Mesendoderm (in vitro differentiated cells): Measurements from ENCODE around the gene GALNT18. TPM values are rescaled to one million over a fixed set of nuclear protein-coding genes. Genes with fewer than 3 reads are reported as not detected.

ENCODE experiments used
- DNase-seq: peaks from one replicate; pipeline ENCODE4 v3.0.0; 2013
- H2AK5ac ChIP-seq: 2 replicates; pipeline ENCODE4 v1.6.1; 2013; ENCODE audit warnings: low read length, inconsistent platforms
- H2BK120ac ChIP-seq: 2 replicates; pipeline ENCODE4 v1.6.1; 2013; ENCODE audit warnings: low read depth, mild to moderate bottlenecking, low read length, moderate library complexity, mixed read lengths
- H2BK15ac ChIP-seq: replicated peaks from 2 replicates; pipeline ENCODE4 v1.6.1; 2013; ENCODE audit warnings: low read depth, mild to moderate bottlenecking, moderate library complexity
- H2BK5ac ChIP-seq: 2 replicates; pipeline ENCODE4 v1.6.1; 2013; ENCODE audit warnings: low read length, inconsistent platforms
- H3K18ac ChIP-seq: 2 replicates; pipeline ENCODE4 v1.6.1; 2013; ENCODE audit warnings: mild to moderate bottlenecking, low read length, mixed read lengths
- H3K23ac ChIP-seq: one replicate; pipeline ENCODE4 v1.6.1; 2013; ENCODE audit warnings: low read length
- H3K27ac ChIP-seq: 2 replicates; pipeline ENCODE4 v1.5.1; 2013; ENCODE audit warnings: low read depth, mild to moderate bottlenecking, inconsistent platforms, low read length, moderate library complexity
- H3K27me3 ChIP-seq: 2 replicates; pipeline ENCODE4 v1.6.1; 2013; ENCODE audit warnings: low read length, control low read depth, mild to moderate bottlenecking, inconsistent platforms; ENCODE audit not compliant: insufficient read depth, poor library complexity
- H3K36me3 ChIP-seq: 2 replicates; pipeline ENCODE4 v1.6.1; 2013; ENCODE audit warnings: low read length, inconsistent platforms; ENCODE audit not compliant: control insufficient read depth, insufficient read depth
- H3K4ac ChIP-seq: one replicate; pipeline ENCODE4 v1.6.1; 2013; ENCODE audit warnings: low read depth, mild to moderate bottlenecking, low read length, moderate library complexity
- H3K4me1 ChIP-seq: 2 replicates; pipeline ENCODE4 v1.6.1; 2013; ENCODE audit warnings: low read depth, low read length, inconsistent platforms; ENCODE audit not compliant: control insufficient read depth
- H3K4me2 ChIP-seq: 2 replicates; pipeline ENCODE4 v1.6.1; 2013; ENCODE audit warnings: low read length
- H3K4me3 ChIP-seq: 2 replicates; pipeline ENCODE4 v1.5.1; 2013; ENCODE audit warnings: mild to moderate bottlenecking, low read length
- H3K56ac ChIP-seq: one replicate; pipeline ENCODE4 v1.6.1; 2013; ENCODE audit warnings: low read length
- H3K79me1 ChIP-seq: 2 replicates; pipeline ENCODE4 v1.6.1; 2013; ENCODE audit warnings: low read length, inconsistent platforms
- H3K79me2 ChIP-seq: 2 replicates; pipeline ENCODE4 v1.6.1; 2013; ENCODE audit warnings: mild to moderate bottlenecking, low read length; ENCODE audit not compliant: control insufficient read depth, insufficient read depth
- H3K9ac ChIP-seq: 2 replicates; pipeline ENCODE4 v1.6.1; 2013; ENCODE audit warnings: low read length, inconsistent platforms
- H4K5ac ChIP-seq: one replicate; pipeline ENCODE4 v1.6.1; 2013; ENCODE audit warnings: low read length
- H4K8ac ChIP-seq: one replicate; pipeline ENCODE4 v1.6.1; 2013; ENCODE audit warnings: low read depth, mild to moderate bottlenecking, control low read depth, low read length, moderate library complexity
- WGBS: extraction: QIAGEN DNeasy Blood & Tissue Kit; methylation state at CpG from one replicate; pipeline ENCODE4 v1.1.7; 2013; ENCODE audit warnings: low lambda C conversion rate, missing lambda C conversion rate; ENCODE audit not compliant: insufficient coverage; ENCODE audit errors: extremely low coverage; 5-methylcytosine and 5-hydroxymethylcytosine counted together
- small RNA-seq: library from polyadenylated mRNA; stranded (forward); fragments of <200 nt; extraction: miRNeasy Mini kit (QIAGEN cat#:217004); gene quantifications from one replicate; pipeline ENCODE3, GENCODE V24; 2013; ENCODE audit not compliant: insufficient read depth

The GALNT18 gene

DNA sequence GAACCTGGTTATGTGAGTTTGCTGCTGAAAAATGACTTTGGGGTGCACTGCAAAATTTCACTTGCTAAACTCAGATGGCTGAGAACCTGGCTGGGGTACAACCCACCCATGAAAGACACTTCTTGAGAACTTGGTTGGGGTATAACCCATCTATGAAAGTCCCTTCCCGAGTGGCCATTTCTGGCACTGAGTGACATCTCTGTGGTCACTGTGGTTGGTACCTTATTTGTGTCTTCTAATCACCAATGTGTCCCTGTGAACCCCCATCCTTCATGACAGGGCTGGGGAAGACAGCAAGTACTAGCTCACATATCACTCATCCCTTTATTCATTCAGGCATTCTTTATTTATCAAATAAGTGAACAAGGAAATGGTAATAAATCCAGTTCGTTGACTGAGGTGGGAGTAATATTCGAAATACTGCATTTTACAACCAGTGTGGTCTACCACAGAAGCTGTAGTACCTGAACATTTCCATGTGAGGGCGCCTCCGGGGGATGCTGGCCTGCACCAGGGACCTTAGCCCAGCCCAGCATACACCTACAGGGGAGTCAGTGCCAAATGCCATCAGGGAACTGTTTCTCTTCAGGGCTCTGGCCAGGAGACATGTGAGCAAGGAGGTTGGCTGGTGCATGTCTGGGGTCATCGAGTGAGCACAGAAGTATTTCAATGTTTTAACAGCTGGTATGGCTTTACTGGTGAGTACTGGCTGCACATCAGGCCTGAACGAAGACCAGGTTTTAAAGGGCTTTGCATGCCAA is 390.8 kb downstream of the GALNT18 start:
- Histone ChIP-seq H2BK5ac (no peak overlapping the region), H3K27ac (no peak overlapping the region), H3K79me2 (no peaks in the 10 kb centered on the region), H4K5ac (no peak overlapping the region), H3K79me1 (no peaks in the 10 kb centered on the region), H3K18ac (no peak overlapping the region), H3K4me3 (no peak overlapping the region), H2BK120ac (no peak overlapping the region), H3K4ac (no peak overlapping the region), H3K4me1 (no peaks in the 10 kb centered on the region), H3K9ac (no peak overlapping the region), H3K27me3 (no peaks in the 10 kb centered on the region), H3K23ac (no peak overlapping the region), H4K8ac (no peak overlapping the region), H2BK15ac (no peak overlapping the region), H3K4me2 (no peak overlapping the region), H3K56ac (no peak overlapping the region), H2AK5ac (no peak overlapping the region), H3K36me3 (no peaks in the 10 kb centered on the region)
- no CpG with 5 or more reads among the region's 7 CpGs for WGBS
- DNase-seq: peak; percentile 64

DNA sequence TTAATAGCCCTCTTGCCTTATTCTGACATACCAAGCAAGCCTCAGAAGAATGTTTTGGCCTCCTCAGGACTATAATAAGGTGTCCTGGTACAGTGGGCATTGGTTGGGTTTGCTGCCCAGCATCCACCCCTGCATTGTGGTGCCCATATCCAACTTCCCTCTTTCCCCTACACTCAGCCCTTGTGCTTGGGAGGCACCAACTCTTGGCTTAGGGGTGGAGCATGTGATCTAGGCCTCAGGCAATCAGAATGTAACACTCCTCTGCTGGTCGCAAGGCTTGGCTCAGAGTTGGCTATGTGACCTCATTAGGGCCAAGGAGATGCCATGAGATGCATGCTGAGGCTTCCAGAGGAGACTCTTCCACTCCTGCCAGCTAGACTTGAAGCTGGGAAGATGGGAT is 391.7 kb downstream of the GALNT18 start:
- H4K5ac ChIP-seq: no peak overlapping the region
- H3K36me3 ChIP-seq: no peaks in the 10 kb centered on the region
- DNase-seq: peak; percentile 32
- H4K8ac ChIP-seq: no peak overlapping the region
- no CpG with 5 or more reads among the region's 1 CpG for WGBS
- no peak overlapping the region for H3K27ac ChIP-seq
- H3K4me3 ChIP-seq: no peak overlapping the region
- H3K4me1 ChIP-seq: no peaks in the 10 kb centered on the region
- H3K79me1 ChIP-seq: no peaks in the 10 kb centered on the region
- no peak overlapping the region for H3K18ac ChIP-seq
- no peak overlapping the region for H2AK5ac ChIP-seq
- H3K79me2 ChIP-seq: no peaks in the 10 kb centered on the region
- H2BK120ac ChIP-seq: no peak overlapping the region
- no peaks in the 10 kb centered on the region for H3K27me3 ChIP-seq
- no peak overlapping the region for H3K4me2 ChIP-seq
- H2BK5ac ChIP-seq: no peak overlapping the region
- H3K4ac ChIP-seq: no peak overlapping the region
- H3K9ac ChIP-seq: no peak overlapping the region
- H2BK15ac ChIP-seq: no peak overlapping the region
- no peak overlapping the region for H3K56ac ChIP-seq
- H3K23ac ChIP-seq: no peak overlapping the region

DNA sequence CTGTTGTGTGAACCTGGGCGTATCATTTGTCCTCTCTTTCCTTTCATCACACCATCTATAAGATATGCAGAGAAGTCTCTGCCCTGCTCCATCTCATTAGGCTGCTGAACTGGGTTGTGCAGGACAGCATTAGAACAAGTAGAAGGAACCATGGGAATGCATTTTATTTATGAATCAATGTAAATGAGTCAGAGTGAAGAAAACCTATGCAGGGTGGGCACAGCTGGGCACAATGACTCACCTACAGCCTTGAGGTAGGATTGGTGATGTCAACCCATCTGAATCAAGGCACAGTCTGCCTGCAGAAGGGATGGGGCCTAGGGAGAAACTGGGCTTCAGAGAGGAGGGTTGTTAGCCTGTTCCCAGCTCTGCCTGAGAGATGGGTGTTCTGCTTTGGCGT is 392.2 kb downstream of the GALNT18 start:
- Histone ChIP-seq H3K4ac (no peak overlapping the region), H3K27me3 (no peaks in the 10 kb centered on the region), H3K4me1 (no peaks in the 10 kb centered on the region), H4K5ac (no peak overlapping the region), H3K56ac (no peak overlapping the region), H4K8ac (no peak overlapping the region), H2BK5ac (no peak overlapping the region), H3K18ac (no peak overlapping the region), H3K4me3 (no peak overlapping the region), H3K4me2 (no peak overlapping the region), H2BK15ac (no peak overlapping the region), H3K23ac (no peak overlapping the region), H3K79me2 (no peaks in the 10 kb centered on the region), H3K27ac (no peak overlapping the region), H2BK120ac (no peak overlapping the region), H3K36me3 (no peaks in the 10 kb centered on the region), H2AK5ac (no peak overlapping the region), H3K79me1 (no peaks in the 10 kb centered on the region), H3K9ac (no peak overlapping the region)
- DNase-seq: no peak
- WGBS: no CpG with 5 or more reads among the region's 2 CpGs

DNA sequence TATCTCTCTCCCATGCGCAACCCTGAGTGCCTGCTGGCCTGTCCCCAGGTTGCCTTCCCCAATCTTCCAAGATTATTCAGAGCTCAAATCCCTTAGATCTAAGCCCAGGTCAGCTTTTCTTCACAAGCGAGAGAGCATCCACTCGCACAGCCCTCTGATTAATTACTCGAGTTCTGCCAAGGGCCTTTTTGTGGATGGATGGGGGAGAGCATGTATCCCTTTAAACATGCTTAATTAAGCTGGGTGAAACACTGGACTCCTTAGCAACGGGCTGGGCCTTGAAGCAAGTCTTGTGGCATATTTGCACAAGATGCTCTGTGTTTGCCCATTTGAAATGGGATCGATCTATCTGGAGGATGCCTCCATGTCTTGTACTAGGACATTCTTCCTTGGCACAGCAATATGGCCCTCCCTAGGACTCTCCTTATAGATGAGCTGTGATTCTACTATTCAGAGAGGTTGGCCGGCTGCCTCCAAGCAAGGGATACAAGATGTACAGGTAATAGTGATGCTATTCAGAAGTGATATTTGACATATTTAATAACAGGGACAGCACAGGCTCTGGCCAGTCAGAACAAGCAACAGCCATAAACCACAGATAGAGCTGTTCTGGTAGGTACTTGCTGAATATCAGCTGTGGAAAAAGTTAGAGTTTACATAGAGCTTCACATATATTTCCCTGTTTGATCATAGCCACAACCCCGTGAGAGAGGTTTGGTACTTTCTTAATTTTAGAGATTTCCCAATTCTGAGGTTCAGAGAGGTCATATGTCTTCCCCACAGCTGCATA is 394.3 kb downstream of the GALNT18 start:
- Histone ChIP-seq H2AK5ac (no peak overlapping the region), H3K4me3 (no peak overlapping the region), H4K5ac (no peak overlapping the region), H4K8ac (no peak overlapping the region), H3K56ac (no peak overlapping the region), H3K79me1 (no peaks in the 10 kb centered on the region), H3K23ac (no peak overlapping the region), H3K4me1 (no peaks in the 10 kb centered on the region), H2BK5ac (no peak overlapping the region), H3K4me2 (no peak overlapping the region), H3K9ac (no peak overlapping the region), H2BK120ac (no peak overlapping the region), H3K27me3 (no peaks in the 10 kb centered on the region), H3K4ac (no peak overlapping the region), H3K36me3 (no peaks in the 10 kb centered on the region), H3K18ac (no peak overlapping the region), H3K27ac (no peak overlapping the region), H3K79me2 (no peaks in the 10 kb centered on the region), H2BK15ac (no peak overlapping the region)
- no peak for DNase-seq
- no CpG with 5 or more reads among the region's 8 CpGs for WGBS

Small RNAs within 50 kb of the gene (small RNA-seq; reads per million reads assigned to genes)
- gene MIR4299: not detected
